ENCODE results near the gene CHMP2A.

The CHMP2A gene

DNA sequence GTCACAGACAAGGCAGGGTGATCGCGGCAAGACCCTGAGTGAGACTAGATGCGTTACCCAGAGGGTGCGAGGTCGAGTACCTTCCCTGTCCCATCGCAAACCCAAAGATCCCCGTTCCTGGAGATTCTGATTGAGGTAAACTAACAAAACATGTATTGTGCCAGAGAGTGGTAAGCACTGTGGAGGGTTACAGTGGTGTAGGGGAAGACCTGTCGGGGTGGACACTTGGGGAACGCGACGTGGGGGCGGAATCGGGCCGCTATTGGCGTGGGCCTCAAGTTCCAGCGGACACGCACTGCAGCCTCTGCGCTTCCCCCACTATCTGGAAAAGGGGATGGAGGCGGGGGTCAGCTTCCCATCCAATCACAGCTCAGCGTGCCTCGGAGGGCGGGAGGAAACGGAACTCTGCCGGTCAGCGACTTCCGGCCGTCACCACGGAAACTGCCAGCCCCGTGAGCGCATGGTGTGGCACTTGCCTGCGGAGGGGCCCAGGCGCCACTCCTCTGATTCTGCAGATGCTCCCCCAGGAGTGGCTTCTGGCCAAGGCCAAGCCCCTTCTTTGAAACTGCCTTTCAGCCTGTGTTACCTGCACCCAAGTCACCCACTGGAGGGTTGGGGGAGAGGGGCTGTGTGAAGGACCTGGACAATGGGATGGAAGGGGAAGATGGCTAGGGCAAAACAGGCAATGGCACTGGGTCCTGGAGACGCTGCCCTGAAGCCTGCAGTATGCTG is 4.5 kb upstream of the CHMP2A start (continued):
- peak; percentile 57 for TF ChIP-seq ZBTB17 (tag by site-specific recombination; IDR thresholded peaks at IDR 0.05)
- no peak for TF ChIP-seq ZNF530 (tag by site-specific recombination; IDR thresholded peaks at IDR 0.05; ENCODE audit: low read depth)
- no peak for TF ChIP-seq ZNF23 (tag by site-specific recombination; IDR thresholded peaks at IDR 0.05; ENCODE audit: borderline replicate concordance)
- TF ChIP-seq ZNF426 (tag by site-specific recombination; IDR thresholded peaks at IDR 0.05) = no peak
- TF ChIP-seq KLF7 (tag by site-specific recombination; IDR thresholded peaks at IDR 0.05; ENCODE audit: borderline replicate concordance) = no peak
- TF ChIP-seq ZNF629 (tag by site-specific recombination; IDR thresholded peaks at IDR 0.05) = no peak; the same call in 1 of the 2 replicates
- no peak for TF ChIP-seq GFI1B (tag by site-specific recombination; IDR thresholded peaks at IDR 0.05)
- TF ChIP-seq, protein P1, sequence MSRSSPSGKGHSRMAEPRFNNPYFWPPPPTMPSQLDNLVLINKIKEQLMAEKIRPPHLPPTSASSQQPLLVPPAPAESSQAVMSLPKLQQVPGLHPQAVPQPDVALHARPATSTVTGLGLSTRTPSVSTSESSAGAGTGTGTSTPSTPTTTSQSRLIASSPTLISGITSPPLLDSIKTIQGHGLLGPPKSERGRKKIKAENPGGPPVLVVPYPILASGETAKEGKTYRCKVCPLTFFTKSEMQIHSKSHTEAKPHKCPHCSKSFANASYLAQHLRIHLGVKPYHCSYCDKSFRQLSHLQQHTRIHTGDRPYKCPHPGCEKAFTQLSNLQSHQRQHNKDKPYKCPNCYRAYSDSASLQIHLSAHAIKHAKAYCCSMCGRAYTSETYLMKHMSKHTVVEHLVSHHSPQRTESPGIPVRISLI (tag by site-specific recombination; IDR thresholded peaks at IDR 0.05) = no peak
- TF ChIP-seq, protein P2, sequence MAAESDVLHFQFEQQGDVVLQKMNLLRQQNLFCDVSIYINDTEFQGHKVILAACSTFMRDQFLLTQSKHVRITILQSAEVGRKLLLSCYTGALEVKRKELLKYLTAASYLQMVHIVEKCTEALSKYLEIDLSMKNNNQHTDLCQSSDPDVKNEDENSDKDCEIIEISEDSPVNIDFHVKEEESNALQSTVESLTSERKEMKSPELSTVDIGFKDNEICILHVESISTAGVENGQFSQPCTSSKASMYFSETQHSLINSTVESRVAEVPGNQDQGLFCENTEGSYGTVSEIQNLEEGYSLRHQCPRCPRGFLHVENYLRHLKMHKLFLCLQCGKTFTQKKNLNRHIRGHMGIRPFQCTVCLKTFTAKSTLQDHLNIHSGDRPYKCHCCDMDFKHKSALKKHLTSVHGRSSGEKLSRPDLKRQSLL (tag by site-specific recombination; IDR thresholded peaks at IDR 0.05) = no peak
- peak; percentile 51 for TF ChIP-seq BCL11B (tag by site-specific recombination; IDR thresholded peaks at IDR 0.05; ENCODE audit: low read depth)
- TF ChIP-seq GLIS1 (tag by site-specific recombination; IDR thresholded peaks at IDR 0.05) = peak; percentile 60; the same call in 1 of the 2 replicates
- no peak for TF ChIP-seq ZNF274 (IDR thresholded peaks at IDR 0.05; ENCODE audit: low read length)
- no peak for TF ChIP-seq ZNF274 (tag by site-specific recombination; IDR thresholded peaks at IDR 0.05; ENCODE audit: borderline replicate concordance)
- no peak for TF ChIP-seq ZNF747 (tag by site-specific recombination; IDR thresholded peaks at IDR 0.05)
- 0 out of 2 replicates have a peak, but pooled peaks have one; percentile 18 for TF ChIP-seq ZNF623 (tag by site-specific recombination; IDR thresholded peaks at IDR 0.05)
- TF ChIP-seq, protein P3, sequence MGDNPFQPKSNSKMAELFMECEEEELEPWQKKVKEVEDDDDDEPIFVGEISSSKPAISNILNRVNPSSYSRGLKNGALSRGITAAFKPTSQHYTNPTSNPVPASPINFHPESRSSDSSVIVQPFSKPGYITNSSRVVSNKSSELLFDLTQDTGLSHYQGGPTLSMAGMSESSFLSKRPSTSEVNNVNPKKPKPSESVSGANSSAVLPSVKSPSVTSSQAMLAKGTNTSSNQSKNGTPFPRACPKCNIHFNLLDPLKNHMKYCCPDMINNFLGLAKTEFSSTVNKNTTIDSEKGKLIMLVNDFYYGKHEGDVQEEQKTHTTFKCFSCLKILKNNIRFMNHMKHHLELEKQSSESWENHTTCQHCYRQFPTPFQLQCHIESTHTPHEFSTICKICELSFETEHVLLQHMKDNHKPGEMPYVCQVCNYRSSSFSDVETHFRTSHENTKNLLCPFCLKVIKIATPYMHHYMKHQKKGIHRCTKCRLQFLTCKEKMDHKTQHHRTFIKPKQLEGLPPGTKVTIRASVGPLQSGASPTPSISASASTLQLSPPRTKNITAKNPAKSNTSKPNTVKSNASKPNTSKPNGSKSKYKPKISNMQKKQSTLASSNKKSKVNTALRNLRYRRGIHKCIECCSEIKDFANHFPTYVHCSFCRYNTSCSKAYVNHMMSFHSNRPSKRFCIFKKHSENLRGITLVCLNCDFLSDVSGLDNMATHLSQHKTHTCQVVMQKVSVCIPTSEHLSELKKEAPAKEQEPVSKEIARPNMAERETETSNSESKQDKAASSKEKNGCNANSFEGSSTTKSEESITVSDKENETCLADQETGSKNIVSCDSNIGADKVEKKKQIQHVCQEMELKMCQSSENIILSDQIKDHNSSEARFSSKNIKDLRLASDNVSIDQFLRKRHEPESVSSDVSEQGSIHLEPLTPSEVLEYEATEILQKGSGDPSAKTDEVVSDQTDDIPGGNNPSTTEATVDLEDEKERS (tag by site-specific recombination; IDR thresholded peaks at IDR 0.05) = no peak
- TF ChIP-seq, protein P4, sequence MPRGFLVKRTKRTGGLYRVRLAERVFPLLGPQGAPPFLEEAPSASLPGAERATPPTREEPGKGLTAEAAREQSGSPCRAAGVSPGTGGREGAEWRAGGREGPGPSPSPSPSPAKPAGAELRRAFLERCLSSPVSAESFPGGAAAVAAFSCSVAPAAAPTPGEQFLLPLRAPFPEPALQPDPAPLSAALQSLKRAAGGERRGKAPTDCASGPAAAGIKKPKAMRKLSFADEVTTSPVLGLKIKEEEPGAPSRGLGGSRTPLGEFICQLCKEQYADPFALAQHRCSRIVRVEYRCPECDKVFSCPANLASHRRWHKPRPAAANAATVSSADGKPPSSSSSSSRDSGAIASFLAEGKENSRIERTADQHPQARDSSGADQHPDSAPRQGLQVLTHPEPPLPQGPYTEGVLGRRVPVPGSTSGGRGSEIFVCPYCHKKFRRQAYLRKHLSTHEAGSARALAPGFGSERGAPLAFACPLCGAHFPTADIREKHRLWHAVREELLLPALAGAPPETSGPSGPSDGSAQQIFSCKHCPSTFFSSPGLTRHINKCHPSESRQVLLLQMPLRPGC (tag by site-specific recombination; IDR thresholded peaks at IDR 0.05) = 0 out of 2 replicates have a peak, but pooled peaks have one; percentile 53
- TF ChIP-seq, protein P5, sequence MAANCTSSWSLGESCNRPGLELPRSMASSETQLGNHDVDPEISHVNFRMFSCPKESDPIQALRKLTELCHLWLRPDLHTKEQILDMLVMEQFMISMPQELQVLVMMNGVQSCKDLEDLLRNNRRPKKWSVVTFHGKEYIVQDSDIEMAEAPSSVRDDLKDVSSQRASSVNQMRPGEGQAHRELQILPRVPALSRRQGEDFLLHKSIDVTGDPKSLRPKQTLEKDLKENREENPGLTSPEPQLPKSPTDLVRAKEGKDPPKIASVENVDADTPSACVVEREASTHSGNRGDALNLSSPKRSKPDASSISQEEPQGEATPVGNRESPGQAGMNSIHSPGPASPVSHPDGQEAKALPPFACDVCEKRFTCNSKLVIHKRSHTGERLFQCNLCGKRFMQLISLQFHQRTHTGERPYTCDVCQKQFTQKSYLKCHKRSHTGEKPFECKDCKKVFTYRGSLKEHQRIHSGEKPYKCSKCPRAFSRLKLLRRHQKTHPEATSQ (tag by site-specific recombination; IDR thresholded peaks at IDR 0.05) = peak; percentile 61; the same call in 1 of the 2 replicates
- peak; percentile 96 for TF ChIP-seq ZNF366 (tag by site-specific recombination; conservative IDR thresholded peaks at IDR 0.05)
- TF ChIP-seq BCL11A (tag by site-specific recombination; IDR thresholded peaks at IDR 0.05; ENCODE audit: low read depth) = peak; percentile 58; the same call in 1 of the 2 replicates
- TF ChIP-seq ZNF391 (tag by site-specific recombination; IDR thresholded peaks at IDR 0.05; ENCODE audit: borderline replicate concordance, low read depth) = peak; percentile 66; the same call in 1 of the 2 replicates
- 0 out of 2 replicates have a peak, but pooled peaks have one; percentile 46 for TF ChIP-seq ZNF324 (tag by site-specific recombination; IDR thresholded peaks at IDR 0.05)
- TF ChIP-seq, protein P6, sequence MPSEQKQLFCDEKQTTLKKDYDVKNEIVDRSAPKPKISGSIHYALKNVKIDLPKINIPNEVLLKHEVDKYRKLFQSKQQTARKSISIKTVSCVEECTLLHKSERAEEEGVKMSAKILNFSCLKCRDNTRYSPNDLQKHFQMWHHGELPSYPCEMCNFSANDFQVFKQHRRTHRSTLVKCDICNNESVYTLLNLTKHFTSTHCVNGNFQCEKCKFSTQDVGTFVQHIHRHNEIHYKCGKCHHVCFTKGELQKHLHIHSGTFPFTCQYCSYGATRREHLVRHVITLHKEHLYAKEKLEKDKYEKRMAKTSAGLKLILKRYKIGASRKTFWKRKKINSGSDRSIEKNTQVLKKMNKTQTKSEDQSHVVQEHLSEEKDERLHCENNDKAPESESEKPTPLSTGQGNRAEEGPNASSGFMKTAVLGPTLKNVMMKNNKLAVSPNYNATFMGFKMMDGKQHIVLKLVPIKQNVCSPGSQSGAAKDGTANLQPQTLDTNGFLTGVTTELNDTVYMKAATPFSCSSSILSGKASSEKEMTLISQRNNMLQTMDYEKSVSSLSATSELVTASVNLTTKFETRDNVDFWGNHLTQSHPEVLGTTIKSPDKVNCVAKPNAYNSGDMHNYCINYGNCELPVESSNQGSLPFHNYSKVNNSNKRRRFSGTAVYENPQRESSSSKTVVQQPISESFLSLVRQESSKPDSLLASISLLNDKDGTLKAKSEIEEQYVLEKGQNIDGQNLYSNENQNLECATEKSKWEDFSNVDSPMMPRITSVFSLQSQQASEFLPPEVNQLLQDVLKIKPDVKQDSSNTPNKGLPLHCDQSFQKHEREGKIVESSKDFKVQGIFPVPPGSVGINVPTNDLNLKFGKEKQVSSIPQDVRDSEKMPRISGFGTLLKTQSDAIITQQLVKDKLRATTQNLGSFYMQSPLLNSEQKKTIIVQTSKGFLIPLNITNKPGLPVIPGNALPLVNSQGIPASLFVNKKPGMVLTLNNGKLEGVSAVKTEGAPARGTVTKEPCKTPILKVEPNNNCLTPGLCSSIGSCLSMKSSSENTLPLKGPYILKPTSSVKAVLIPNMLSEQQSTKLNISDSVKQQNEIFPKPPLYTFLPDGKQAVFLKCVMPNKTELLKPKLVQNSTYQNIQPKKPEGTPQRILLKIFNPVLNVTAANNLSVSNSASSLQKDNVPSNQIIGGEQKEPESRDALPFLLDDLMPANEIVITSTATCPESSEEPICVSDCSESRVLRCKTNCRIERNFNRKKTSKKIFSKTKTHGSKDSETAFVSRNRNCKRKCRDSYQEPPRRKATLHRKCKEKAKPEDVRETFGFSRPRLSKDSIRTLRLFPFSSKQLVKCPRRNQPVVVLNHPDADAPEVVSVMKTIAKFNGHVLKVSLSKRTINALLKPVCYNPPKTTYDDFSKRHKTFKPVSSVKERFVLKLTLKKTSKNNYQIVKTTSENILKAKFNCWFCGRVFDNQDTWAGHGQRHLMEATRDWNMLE (tag by site-specific recombination; conservative IDR thresholded peaks at IDR 0.05; ENCODE audit: low read depth) = peak; percentile 66
- no peak for TF ChIP-seq ZFP3 (tag by site-specific recombination; IDR thresholded peaks at IDR 0.05; ENCODE audit: low read depth)
- no peak for TF ChIP-seq ZNF292 (tag by site-specific recombination; IDR thresholded peaks at IDR 0.05; ENCODE audit: borderline replicate concordance, low read depth)
